LNCAP (cell line): ENCODE results near the gene ICE2.

ENCODE experiments used
- TF ChIP-seq, protein P1 (sequence below): fragments of 450-650 bp; IDR thresholded peaks from 2 replicates; pipeline ENCODE4 v1.5.1; 2017; ENCODE audit warnings: mild to moderate bottlenecking

Gene ICE2

DNA sequence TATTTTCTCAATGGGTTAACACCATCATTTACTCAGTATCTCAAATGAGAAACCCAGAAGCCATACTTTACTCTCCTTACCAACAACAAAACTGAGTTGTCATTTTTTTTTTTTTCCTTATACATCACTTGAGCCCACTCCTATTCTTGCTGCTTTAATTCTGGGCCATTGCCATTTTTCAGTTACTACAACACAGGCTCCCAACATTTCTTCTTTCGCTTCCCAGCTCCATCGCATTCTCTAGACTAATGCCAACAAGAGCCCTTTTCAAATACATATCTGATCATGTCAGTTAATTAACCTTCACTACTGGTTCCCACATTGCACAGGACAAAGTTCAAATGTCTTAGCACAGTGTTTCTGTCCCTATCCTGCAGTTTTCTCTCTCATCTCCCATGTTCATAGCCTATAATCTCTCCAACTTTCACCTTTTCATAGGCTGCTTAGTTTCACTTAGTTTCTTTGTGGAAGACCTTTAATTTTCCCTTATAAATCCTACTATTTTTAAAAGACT is 58.7 kb downstream of the ICE2 start:
- TF ChIP-seq, protein P1, sequence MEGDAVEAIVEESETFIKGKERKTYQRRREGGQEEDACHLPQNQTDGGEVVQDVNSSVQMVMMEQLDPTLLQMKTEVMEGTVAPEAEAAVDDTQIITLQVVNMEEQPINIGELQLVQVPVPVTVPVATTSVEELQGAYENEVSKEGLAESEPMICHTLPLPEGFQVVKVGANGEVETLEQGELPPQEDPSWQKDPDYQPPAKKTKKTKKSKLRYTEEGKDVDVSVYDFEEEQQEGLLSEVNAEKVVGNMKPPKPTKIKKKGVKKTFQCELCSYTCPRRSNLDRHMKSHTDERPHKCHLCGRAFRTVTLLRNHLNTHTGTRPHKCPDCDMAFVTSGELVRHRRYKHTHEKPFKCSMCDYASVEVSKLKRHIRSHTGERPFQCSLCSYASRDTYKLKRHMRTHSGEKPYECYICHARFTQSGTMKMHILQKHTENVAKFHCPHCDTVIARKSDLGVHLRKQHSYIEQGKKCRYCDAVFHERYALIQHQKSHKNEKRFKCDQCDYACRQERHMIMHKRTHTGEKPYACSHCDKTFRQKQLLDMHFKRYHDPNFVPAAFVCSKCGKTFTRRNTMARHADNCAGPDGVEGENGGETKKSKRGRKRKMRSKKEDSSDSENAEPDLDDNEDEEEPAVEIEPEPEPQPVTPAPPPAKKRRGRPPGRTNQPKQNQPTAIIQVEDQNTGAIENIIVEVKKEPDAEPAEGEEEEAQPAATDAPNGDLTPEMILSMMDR = no peak

DNA sequence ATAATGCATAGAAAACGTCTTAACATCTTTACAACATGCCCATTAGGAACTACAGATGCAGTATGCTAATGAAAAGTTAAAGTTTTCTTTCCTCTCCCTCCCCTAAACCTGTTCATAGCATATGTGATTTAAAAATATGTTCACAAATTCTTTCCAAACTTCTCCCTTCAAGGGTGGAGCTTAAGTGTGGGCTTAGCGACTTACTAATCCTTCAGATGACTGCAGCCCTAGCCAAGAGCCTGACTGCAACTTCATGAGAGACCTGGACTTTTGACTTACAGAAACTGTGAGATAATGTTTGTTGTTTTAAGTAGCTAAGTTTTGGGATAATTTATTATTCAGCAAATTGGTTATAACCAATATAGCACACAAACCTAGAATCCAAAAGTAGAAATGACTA is 59.2 kb downstream of the ICE2 start:
- TF ChIP-seq, protein P1 = no peak

DNA sequence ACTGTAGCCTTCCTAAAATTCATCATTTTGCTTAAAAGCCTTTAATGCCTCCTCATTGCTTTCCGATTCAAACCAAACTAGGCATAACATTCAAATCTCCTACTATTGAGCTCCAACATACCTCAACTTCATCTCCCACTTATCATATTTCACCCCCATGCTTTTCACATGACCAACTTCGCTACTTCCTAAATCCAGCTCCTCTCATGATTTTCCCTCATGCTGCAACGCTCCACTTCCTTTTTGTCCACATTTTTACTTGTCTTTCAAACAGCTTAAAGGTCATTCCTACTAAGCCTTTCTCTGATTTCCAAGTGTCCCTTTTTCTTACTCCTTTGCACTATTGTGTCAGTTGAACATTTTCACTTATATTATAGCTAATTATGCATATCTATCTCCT is 60.8 kb downstream of the ICE2 start:
- TF ChIP-seq, protein P1 = no peak

DNA sequence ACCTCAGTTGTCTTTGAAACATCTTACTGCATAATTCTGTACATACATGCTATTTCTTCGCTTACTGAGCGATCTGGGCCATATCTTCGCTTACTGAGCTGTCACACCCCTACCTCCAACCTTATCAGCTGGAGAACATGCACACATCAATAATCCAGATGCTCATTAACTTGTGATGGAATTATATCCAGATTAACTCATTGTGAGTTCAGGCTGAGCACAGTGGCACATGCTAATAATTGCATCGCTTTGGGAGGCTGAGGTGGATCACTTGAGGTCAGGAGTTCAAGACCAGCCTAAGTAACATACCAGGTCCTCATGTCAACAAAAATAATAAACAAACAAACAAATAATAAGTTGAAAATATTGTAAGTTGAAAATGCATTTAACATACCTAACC is 61.8 kb downstream of the ICE2 start:
- TF ChIP-seq, protein P1 = no peak

DNA sequence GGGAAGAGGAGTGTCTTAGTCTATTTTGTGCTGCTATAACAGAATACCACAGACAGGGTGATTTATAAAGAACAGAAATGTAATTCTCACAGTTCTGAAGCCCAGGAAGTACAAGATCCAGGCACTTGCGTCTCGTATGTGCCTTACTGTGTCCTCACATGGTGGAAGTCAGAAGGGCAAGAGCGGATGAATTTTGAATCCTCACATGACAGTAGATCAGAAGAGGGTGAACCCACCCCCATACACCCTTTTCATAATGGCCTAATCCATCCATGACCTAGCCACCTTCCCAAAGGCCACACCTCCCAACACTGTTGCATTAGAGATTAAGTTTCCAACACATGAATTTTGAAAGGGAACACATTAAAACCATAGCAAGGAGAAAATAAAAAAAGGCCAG is 62.5 kb downstream of the ICE2 start:
- TF ChIP-seq, protein P1 = no peak

DNA sequence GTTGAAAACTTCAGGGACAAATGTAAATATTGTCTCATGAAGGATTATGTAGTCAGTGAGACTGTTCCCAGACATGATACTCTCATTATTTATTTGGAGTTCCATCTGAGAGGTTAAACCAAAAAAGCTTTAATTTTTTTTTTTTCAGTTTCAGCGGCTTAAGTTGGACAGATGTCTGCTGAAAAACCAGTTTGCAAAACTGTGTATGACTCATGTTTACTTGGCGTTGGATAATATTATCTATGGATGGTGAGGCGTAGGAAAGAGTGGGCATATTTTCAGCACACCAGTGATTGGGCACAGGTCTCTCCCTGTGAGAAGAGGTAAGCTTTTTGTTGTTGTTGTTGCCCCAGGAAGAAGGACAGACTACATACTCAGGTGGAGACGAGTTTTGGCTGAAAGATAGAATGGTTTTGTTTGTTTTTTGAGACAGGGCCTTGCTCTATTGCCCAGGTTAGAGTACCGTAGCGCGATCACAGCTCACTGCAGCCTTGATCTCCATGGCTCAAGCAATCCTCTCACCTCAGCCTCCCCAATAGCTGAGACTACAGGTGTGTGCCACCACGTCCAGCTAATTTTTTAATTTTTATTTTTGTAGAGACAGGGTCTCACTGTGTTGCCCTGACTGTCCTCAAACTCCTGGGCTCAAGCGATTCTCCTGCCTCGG is 64.8 kb downstream of the ICE2 start:
- TF ChIP-seq, protein P1 = no peak

DNA sequence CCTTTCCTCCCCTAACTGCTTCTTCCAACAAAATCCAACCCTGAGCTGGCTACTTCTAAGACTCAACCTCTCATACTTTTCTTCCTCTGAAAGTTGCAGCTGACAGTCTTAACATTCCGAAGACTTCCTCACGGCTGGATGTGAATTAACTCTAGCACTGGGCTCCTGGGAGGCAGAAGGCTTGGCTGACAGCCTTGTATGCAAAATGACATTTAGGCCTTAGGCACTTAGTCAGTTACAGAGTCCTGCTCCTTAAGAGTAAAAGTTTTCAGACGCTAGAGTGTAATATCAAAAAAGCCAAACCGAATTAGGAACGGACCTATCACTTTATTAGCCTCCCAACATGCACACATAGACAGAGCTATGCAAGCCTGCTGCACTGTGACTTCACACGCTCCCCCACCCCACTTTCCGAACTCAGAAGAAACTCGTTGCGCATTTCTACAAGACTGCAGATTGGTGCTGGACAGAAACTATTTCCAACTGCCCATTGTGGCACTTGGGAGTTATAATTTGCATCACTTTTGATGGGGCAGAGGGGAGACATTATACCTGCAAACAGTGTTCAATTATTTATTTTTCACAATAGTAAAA is 65.6 kb downstream of the ICE2 start:
- TF ChIP-seq, protein P1 = no peak
